ENCODE data around the gene PPP2R3B.

The PPP2R3B gene

DNA sequence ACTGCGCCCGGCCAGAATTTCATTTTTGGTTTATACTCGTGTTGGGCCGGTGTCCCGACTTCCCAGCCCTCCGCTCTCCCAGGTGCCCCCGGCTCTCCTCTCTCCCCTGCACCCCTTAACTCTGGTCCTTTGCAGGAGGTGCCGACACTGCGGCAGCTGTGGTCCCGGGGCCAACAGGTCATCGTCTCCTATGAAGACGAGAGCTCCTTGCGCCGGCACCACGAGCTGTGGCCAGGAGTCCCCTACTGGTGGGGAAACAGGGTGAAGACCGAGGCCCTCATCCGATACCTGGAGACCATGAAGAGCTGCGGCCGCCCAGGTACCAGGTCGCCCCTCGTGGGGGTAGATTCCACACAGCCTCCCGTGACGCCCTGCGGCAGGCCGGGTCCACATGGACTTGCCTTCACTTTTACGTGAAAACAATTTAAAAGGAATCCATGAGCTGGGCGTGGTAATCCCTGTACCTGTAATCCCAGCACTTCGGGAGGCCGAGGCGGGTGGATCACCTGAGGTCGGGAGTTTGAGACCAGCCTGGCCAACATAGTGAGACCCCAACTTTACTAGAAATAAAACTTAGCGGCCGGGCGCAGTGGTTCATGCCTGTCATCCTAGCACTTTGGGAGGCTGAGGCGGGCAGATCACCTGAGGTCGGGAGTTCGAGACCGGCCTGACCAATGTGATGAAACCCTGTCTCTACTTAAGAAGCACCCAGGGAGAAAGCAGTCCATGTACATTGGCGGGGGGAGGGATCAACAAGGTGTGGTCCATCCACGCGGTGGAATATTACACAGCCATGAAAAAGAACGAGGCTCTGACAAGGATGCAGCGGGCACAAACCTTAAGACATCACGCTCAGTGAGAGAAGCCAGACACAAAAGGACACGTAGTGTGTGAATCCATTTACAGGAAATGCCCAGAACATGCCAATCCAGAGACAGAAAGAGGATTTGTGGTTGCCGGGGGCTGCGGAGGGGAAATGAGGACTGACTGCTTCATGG, 93.5 kb downstream of the PPP2R3B start:
- no peak for DNase-seq

DNA sequence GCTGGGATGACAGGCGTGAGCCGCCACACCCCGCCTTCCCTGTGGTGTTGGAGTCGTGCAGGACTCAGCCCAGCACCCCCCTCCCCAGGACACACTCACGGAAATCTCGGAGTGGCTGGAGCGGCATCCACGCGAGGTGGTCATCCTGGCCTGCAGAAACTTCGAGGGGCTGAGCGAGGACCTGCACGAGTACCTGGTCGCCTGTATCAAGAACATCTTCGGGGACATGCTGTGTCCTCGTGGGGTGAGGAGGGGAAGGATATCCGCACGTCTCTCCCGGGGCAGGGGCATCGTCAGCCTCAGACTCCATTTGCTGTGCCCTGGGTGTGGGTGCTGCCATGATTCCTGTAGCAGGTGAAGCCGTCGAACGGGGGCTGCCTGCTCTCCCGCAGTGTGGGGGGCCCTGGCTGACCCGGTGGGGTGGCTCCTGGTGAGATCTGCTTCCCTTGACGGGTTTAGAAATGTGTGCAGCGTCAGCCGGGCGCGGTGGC, 95.3 kb downstream of the PPP2R3B start:
- DNase-seq, result no peak

DNA sequence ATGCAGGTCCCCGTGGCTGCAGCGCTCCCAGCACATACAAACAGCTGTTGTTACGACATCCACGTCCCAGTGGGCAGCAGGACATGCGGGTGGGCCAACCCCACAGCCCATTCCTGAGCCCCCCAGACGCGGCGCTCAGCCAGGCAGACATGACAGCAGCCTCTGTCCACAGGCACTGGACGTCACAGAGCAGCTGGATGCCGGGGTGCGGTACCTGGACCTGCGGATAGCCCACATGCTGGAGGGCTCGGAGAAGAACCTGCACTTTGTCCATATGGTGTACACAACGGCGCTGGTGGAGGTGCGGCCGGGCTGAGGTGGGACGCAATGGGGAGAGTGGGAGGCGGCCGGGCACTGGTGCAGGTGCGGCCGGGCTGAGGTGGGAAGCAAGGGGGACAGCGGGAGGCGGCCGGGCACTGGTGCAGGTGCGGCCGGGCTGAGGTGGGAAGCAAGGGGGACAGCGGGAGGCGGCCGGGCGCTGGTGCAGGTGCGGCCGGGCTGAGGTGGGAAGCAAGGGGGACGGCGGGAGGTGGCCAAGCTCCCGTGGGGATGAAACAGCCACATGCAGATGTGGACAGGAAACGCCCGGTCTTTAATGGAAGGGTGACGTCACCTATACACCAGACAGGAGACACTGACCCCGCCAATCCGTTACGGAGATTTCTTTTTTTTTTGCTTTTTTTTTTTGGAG, 96.1 kb downstream of the PPP2R3B start:
- DNase-seq, result no peak

DNA sequence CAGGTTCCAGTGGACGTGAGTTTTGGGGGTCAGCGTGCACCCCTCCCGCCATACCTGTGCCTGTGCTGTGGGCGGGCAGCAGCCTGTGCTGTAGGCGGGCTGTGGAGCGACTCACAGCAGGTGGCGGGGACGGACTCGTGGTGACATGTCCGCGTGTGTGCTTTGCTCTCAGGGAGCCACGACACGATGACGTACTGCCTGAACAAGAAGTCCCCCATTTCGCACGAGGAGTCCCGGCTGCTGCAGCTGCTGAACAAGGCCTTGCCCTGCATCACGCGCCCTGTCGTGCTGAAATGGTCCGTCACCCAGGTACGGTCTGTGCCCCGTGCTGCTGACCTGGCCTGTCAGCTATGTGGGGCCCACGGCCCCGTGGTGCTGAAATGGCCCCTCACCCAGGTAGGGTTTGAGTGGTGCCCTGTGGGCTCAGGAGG, 98.1 kb downstream of the PPP2R3B start:
- no peak for DNase-seq

DNA sequence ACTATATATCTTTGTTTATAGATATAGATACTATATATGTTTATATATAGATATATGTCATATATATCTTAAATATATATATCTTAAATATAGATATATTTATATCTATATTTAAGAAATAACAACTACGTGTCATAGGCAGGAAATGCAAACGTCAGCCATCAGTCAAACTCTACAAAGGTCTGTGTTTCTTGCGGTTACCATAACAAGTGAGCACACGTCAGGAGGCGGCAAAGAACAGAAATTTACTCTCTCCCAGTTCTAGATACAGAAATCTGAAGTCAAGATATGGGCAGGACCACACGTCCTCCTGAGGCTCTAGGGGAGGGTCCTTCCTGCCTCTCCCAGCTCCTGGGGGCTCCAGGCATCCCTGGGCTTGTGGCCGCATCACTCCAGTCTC, 99.0 kb downstream of the PPP2R3B start:
- no peak for DNase-seq

DNA sequence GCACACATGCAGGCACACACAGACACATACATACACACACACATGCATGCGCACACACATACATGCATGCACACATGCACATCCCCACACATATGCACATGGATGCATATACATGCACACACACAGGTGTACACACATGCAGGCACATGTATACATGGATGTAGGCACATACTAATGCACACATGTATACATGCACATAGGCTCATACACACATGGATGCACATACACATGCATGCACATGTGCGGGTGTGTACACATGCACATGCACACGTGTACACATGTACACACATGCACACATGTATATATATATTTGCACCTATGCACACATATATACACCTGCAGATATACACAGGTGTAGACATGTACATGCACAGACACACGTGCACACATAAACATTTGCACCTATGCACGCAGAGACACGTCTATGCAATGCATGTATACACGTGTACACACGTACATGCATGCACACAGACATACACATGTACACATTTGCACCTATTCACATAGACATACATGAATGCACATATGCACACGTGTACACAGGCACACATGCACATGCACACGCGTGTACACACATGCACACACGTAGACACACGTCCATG, 101.5 kb downstream of the PPP2R3B start:
- DNase-seq, result no peak

Measured in GF-D8 (cell line).